ENCODE data around the gene CD300H.

GRCh38 chr17:74549343-74549742, 18.0 kb downstream of the CD300H start:
- TF ChIP-seq POLR2A (IDR thresholded peaks at IDR 0.05) (no peak), POLR2AphosphoS5 (IDR thresholded peaks at IDR 0.05) (no peak)
- TF ChIP-seq, protein P1, sequence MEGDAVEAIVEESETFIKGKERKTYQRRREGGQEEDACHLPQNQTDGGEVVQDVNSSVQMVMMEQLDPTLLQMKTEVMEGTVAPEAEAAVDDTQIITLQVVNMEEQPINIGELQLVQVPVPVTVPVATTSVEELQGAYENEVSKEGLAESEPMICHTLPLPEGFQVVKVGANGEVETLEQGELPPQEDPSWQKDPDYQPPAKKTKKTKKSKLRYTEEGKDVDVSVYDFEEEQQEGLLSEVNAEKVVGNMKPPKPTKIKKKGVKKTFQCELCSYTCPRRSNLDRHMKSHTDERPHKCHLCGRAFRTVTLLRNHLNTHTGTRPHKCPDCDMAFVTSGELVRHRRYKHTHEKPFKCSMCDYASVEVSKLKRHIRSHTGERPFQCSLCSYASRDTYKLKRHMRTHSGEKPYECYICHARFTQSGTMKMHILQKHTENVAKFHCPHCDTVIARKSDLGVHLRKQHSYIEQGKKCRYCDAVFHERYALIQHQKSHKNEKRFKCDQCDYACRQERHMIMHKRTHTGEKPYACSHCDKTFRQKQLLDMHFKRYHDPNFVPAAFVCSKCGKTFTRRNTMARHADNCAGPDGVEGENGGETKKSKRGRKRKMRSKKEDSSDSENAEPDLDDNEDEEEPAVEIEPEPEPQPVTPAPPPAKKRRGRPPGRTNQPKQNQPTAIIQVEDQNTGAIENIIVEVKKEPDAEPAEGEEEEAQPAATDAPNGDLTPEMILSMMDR (IDR thresholded peaks at IDR 0.05), result no peak

Data from breast epithelium (tissue), 3 donors.